Measurements from ENCODE around the gene GDF10.

GDF10 gene

GRCh38 chr10:47296156-47296894, 3.7 kb upstream of the GDF10 start:
- DNase-seq = no peak

GRCh38 chr10:47296941-47297340, 3.1 kb upstream of the GDF10 start:
- no peak for DNase-seq

GRCh38 chr10:47297866-47298540, 2.0 kb upstream of the GDF10 start:
- no peak for DNase-seq

GRCh38 chr10:47298715-47299114, 1.3 kb upstream of the GDF10 start:
- DNase-seq = no peak

GRCh38 chr10:47300429-47300931, 483 bp downstream of the GDF10 start:
- no peak for DNase-seq

- DNase-seq = no peak
Observed at GRCh38 chr10:47301833-47302232, 1.8 kb downstream of the GDF10 start.

- no peak for DNase-seq
Observed at GRCh38 chr10:47303105-47303504, 3.1 kb downstream of the GDF10 start.

- no peak for DNase-seq
Observed at GRCh38 chr10:47303866-47304265, 3.9 kb downstream of the GDF10 start.

- DNase-seq = no peak
Observed at GRCh38 chr10:47305566-47305965, 5.6 kb downstream of the GDF10 start.

- no peak for DNase-seq
Observed at GRCh38 chr10:47306387-47307210, 6.6 kb downstream of the GDF10 start.

- DNase-seq = no peak
Observed at GRCh38 chr10:47307381-47307780, 7.4 kb downstream of the GDF10 start.

- DNase-seq = no peak
Observed at GRCh38 chr10:47308775-47309174, 8.8 kb downstream of the GDF10 start.

GRCh38 chr10:47309408-47310089, 9.6 kb downstream of the GDF10 start:
- DNase-seq = no peak

GRCh38 chr10:47310090-47310505, 10.1 kb downstream of the GDF10 start:
- no peak for DNase-seq

- no peak for DNase-seq
Observed at GRCh38 chr10:47311193-47311931, 11.4 kb downstream of the GDF10 start.

GRCh38 chr10:47311932-47312662, 12.1 kb downstream of the GDF10 start:
- DNase-seq = peak; percentile 35 to 36

GRCh38 chr10:47312663-47312995, 12.6 kb downstream of the GDF10 start:
- DNase-seq = no peak

GRCh38 chr10:47314416-47314970, 14.5 kb downstream of the GDF10 start:
- DNase-seq = no peak

GRCh38 chr10:47315421-47315820, 15.4 kb downstream of the GDF10 start:
- DNase-seq = no peak

GRCh38 chr10:47316131-47316530, 16.1 kb downstream of the GDF10 start:
- DNase-seq = no peak

- no peak for DNase-seq
Observed at GRCh38 chr10:47317251-47317650, 17.3 kb downstream of the GDF10 start.
